ENCODE measurements around the gene RIN2. TPM values are rescaled to one million over a fixed set of nuclear protein-coding genes. Genes with fewer than 3 reads are reported as not detected.

Gene RIN2
- total and polyA plus RNA-seq, 2 of the 13 experiments (the other 11 are each of a cell fraction or from before 2014, with no cell fraction given), result 2.5 to 5.1 TPM

DNA sequence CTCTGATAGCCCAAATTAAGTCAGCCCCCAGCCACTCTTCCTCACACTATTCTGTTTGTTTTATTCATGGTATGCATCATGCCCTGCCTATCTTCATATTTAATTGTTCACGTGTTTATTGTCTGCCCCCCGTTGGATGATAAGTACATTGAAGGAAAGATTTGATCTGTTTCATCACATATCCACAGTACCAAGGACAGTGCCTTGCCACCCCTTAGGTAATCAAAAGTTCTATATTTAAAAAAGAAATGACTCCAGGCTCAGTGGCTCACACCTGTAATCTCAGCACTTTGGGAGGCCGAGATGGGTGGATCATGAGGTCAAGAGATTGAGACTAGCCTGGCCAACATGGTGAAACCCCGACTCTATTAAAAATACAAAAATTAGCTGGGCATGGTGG lies 10.2 kb upstream of the RIN2 start:
- H4K20me1 ChIP-seq (ENCODE audit: insufficient read depth, low read length), result no peaks in the 10 kb centered on the region
- ChIA-PET CTCF (ENCODE audit: low intra/inter-chr PET ratio, low total read pairs) (no interaction called here), POLR2A (interaction anchor here (1.6 kb wide), 1 partner anchor 10 kb away, joined by 9 read pairs; the partner anchor contains the start of gene RIN2)
- in situ Hi-C loops (cut with HindIII; ENCODE audit: extremely low pct_ligation_motif_present, low pct_unique_long_range_greater_than_20kb), result no loop called here
- no TSS peak for BruUV-seq (replicated peaks)
- no peaks in the 10 kb centered on the region for H3K36me3 ChIP-seq (replicated peaks in 1 of 2; ENCODE audit: control insufficient read depth in 1 of 2, insufficient read depth in 2 of 2, low read length in 2 of 2)
- H3K9me3 ChIP-seq (ENCODE audit: low read length), result peaks cover 9% of the 10 kb centered on the region; the same call in 1 of the 2 replicates
- no peak for FAIRE-seq
- no peak overlapping the region for H3K4me3 ChIP-seq (replicated peaks in 1 of 3; ENCODE audit: insufficient read depth in 1 of 3, low read depth in 2 of 3, low read length in 3 of 3)
- H3K9ac ChIP-seq (ENCODE audit: insufficient read depth, low read depth, low read length), result no peak overlapping the region
- H3K27ac ChIP-seq (ENCODE audit: extremely low read length, insufficient read depth, low read length), result no peak overlapping the region
- no peaks in the 10 kb centered on the region for H3K79me2 ChIP-seq (ENCODE audit: insufficient read depth, low read length)
- H3K27me3 ChIP-seq (ENCODE audit: control insufficient read depth in 1 of 2, insufficient read depth in 2 of 2, low read length in 2 of 2), result peaks cover 0 to 14% of the 10 kb centered on the region in 2 experiments; a peak in 1 of 5 replicates
- 10% methylated on average over 4 of the region's 4 CpGs for WGBS (ENCODE audit: low lambda C conversion rate)
- ATAC-seq, result no peak
- no peak overlapping the region for H3K4me2 ChIP-seq (ENCODE audit: low read depth, low read length)
- no peak overlapping the region for H2AFZ ChIP-seq (ENCODE audit: low read length)
- TF ChIP-seq GABPB1 (CRISPR knock-in tag; IDR thresholded peaks at IDR 0.05) (no peak), CREB1 (IDR thresholded peaks at IDR 0.05) (peak; percentile 60; the same call in 1 of the 2 replicates), CREB1 (CRISPR knock-in tag; IDR thresholded peaks at IDR 0.05) (no peak), ARNT (IDR thresholded peaks at IDR 0.05) (no peak), ZNF703 (CRISPR knock-in tag; IDR thresholded peaks at IDR 0.05; ENCODE audit: borderline replicate concordance) (no peak), RFX5 (IDR thresholded peaks at IDR 0.05; ENCODE audit: low read depth, low read length) (no peak), HES4 (CRISPR knock-in tag; IDR thresholded peaks at IDR 0.05; ENCODE audit: borderline replicate concordance) (no peak)
- TF ChIP-seq, protein P1, sequence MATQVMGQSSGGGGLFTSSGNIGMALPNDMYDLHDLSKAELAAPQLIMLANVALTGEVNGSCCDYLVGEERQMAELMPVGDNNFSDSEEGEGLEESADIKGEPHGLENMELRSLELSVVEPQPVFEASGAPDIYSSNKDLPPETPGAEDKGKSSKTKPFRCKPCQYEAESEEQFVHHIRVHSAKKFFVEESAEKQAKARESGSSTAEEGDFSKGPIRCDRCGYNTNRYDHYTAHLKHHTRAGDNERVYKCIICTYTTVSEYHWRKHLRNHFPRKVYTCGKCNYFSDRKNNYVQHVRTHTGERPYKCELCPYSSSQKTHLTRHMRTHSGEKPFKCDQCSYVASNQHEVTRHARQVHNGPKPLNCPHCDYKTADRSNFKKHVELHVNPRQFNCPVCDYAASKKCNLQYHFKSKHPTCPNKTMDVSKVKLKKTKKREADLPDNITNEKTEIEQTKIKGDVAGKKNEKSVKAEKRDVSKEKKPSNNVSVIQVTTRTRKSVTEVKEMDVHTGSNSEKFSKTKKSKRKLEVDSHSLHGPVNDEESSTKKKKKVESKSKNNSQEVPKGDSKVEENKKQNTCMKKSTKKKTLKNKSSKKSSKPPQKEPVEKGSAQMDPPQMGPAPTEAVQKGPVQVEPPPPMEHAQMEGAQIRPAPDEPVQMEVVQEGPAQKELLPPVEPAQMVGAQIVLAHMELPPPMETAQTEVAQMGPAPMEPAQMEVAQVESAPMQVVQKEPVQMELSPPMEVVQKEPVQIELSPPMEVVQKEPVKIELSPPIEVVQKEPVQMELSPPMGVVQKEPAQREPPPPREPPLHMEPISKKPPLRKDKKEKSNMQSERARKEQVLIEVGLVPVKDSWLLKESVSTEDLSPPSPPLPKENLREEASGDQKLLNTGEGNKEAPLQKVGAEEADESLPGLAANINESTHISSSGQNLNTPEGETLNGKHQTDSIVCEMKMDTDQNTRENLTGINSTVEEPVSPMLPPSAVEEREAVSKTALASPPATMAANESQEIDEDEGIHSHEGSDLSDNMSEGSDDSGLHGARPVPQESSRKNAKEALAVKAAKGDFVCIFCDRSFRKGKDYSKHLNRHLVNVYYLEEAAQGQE (IDR thresholded peaks at IDR 0.05; ENCODE audit: borderline replicate concordance in 1 of 2, low read depth in 1 of 2, low read length in 2 of 2), result 0 out of 4 replicates have a peak, but pooled peaks of 1 of the 2 experiments have one; percentile 29
- intact Hi-C loops (cut with micrococcal nuclease; ENCODE audit: unreplicated experiment), result no loop called here
- H3K4me1 ChIP-seq (ENCODE audit: insufficient read depth, low read length), result no peaks in the 10 kb centered on the region
- DNase-seq (ENCODE audit: low spot score), result no peak

Data from HepG2 (cell line).